ENCODE results near the gene TNNC1. TPM values are rescaled to one million over a fixed set of nuclear protein-coding genes. Genes with fewer than 3 reads are reported as not detected.

Gene TNNC1
- total and polyA plus RNA-seq, 2 of the 13 experiments (the other 11 are each of a cell fraction or from before 2014, with no cell fraction given): 11.8 to 36.4 TPM

GRCh38 chr3:52444860-52445793, 8.7 kb downstream of the TNNC1 start, which contains the start of gene SEMA3G (continued):
- TF ChIP-seq ZNF253 (CRISPR knock-in tag; IDR thresholded peaks at IDR 0.05; ENCODE audit: borderline replicate concordance): no peak; the same call in 1 of the 2 replicates
- no peak for TF ChIP-seq DNMT3B (CRISPR knock-in tag; conservative IDR thresholded peaks at IDR 0.05)
- no peak for TF ChIP-seq TEAD3 (CRISPR knock-in tag; optimal IDR thresholded peaks at IDR 0.05; ENCODE audit: borderline replicate concordance)
- no peak for TF ChIP-seq ZUFSP (CRISPR knock-in tag; IDR thresholded peaks at IDR 0.05; ENCODE audit: borderline replicate concordance)
- TF ChIP-seq ZNF546 (CRISPR knock-in tag; conservative IDR thresholded peaks at IDR 0.05): no peak
- TF ChIP-seq GLI4 (CRISPR knock-in tag; IDR thresholded peaks at IDR 0.05; ENCODE audit: borderline replicate concordance): no peak
- 0 out of 2 replicates have a peak, but pooled peaks have one; percentile 25 for TF ChIP-seq PRDM10 (CRISPR knock-in tag; IDR thresholded peaks at IDR 0.05; ENCODE audit: low read depth)
- no peak for TF ChIP-seq ZBTB8A (CRISPR knock-in tag; IDR thresholded peaks at IDR 0.05; ENCODE audit: borderline replicate concordance, low read depth)
- no peak for TF ChIP-seq SNAPC4 (CRISPR knock-in tag; IDR thresholded peaks at IDR 0.05)
- TF ChIP-seq, protein P1, sequence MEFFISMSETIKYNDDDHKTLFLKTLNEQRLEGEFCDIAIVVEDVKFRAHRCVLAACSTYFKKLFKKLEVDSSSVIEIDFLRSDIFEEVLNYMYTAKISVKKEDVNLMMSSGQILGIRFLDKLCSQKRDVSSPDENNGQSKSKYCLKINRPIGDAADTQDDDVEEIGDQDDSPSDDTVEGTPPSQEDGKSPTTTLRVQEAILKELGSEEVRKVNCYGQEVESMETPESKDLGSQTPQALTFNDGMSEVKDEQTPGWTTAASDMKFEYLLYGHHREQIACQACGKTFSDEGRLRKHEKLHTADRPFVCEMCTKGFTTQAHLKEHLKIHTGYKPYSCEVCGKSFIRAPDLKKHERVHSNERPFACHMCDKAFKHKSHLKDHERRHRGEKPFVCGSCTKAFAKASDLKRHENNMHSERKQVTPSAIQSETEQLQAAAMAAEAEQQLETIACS (CRISPR knock-in tag; IDR thresholded peaks at IDR 0.05): no peak
- no peak for TF ChIP-seq IKZF4 (CRISPR knock-in tag; IDR thresholded peaks at IDR 0.05; ENCODE audit: borderline replicate concordance, low read depth, not compliant biosample characterization)
- peak; percentile 23; the same call in 1 of the 2 replicates for TF ChIP-seq SIN3A (IDR thresholded peaks at IDR 0.05; ENCODE audit: borderline replicate concordance, low read depth, low read length)
- no peak for TF ChIP-seq PHF21A (CRISPR knock-in tag; IDR thresholded peaks at IDR 0.05)
- TF ChIP-seq GTF3A (CRISPR knock-in tag; conservative IDR thresholded peaks at IDR 0.05): no peak
- no peak for TF ChIP-seq ZFP41 (CRISPR knock-in tag; IDR thresholded peaks at IDR 0.05; ENCODE audit: borderline replicate concordance)
- TF ChIP-seq SKI (IDR thresholded peaks at IDR 0.05; ENCODE audit: partially characterized antibody): no peak

Data from HepG2 (cell line).